Activated B cell treated with CpG ODN at 0.5 μM for 24 hours (primary cell): Measurements from ENCODE around the gene KCNJ10. TPM values are rescaled to one million over a fixed set of nuclear protein-coding genes. Genes with fewer than 3 reads are reported as not detected.
A peak's percentile ranks its signal among the peaks of the same experiment; 100 is the strongest.

Experiments used
- ATAC-seq: fragments of 200-7000 bp; cut with Tn5 transposase; one replicate; pipeline ENCODE4 v1.10.0; 2021; ENCODE audit warnings: low read depth, mild to moderate bottlenecking, moderate library complexity
- CTCF ChIA-PET: fragments of 350-600 bp; sonication (Branson Sonifier 250); formaldehyde crosslinking; loops from one replicate; lab custom pipeline; 2021; ENCODE audit warnings: antibody characterized with exemption; lab: Charles Lee
- POLR2A ChIA-PET: fragments of 350-600 bp; sonication (Branson Sonifier 250); formaldehyde crosslinking; loops from one replicate; lab custom pipeline; 2021; ENCODE audit warnings: antibody characterized with exemption; lab: Charles Lee
- DNase-seq: peaks from one replicate; pipeline ENCODE4 v3.0.0; 2022
- H3K27ac Mint-ChIP-seq: one replicate; pipeline ENCODE4 v1.8.0; 2020; ENCODE audit warnings: mixed read lengths
- H3K27me3 Mint-ChIP-seq: one replicate; pipeline ENCODE4 v1.8.0; 2021; ENCODE audit warnings: mixed read lengths
- H3K36me3 Mint-ChIP-seq: one replicate; pipeline ENCODE4 v1.8.0; 2021; ENCODE audit warnings: low read depth, mixed read lengths
- H3K4me1 Mint-ChIP-seq: one replicate; pipeline ENCODE4 v1.8.0; 2021; ENCODE audit warnings: mixed read lengths
- H3K4me3 Mint-ChIP-seq: one replicate; pipeline ENCODE4 v1.8.0; 2020; ENCODE audit warnings: mild to moderate bottlenecking, mixed read lengths
- H3K9me3 Mint-ChIP-seq: one replicate; pipeline ENCODE4 v1.8.0; 2020; ENCODE audit warnings: mixed read lengths
- CTCF ChIP-seq: fragments of 200-600 bp; IDR thresholded peaks from one replicate; pipeline ENCODE4 v1.8.0; 2022; ENCODE audit warnings: antibody characterized with exemption, mild to moderate bottlenecking
- intact Hi-C: fragments of 100-400 bp; cut with micrococcal nuclease; formaldehyde crosslinking; loops from one replicate; pipeline ENCODE4 v1.15.1; 2024
- total RNA-seq: library from RNA; stranded (reverse); gene quantifications from 2 replicates; pipeline ENCODE4 v1.2.3, GENCODE V29; 2022

Gene KCNJ10
- total RNA-seq, 1 donor from 2014 or later: not detected

DNA sequence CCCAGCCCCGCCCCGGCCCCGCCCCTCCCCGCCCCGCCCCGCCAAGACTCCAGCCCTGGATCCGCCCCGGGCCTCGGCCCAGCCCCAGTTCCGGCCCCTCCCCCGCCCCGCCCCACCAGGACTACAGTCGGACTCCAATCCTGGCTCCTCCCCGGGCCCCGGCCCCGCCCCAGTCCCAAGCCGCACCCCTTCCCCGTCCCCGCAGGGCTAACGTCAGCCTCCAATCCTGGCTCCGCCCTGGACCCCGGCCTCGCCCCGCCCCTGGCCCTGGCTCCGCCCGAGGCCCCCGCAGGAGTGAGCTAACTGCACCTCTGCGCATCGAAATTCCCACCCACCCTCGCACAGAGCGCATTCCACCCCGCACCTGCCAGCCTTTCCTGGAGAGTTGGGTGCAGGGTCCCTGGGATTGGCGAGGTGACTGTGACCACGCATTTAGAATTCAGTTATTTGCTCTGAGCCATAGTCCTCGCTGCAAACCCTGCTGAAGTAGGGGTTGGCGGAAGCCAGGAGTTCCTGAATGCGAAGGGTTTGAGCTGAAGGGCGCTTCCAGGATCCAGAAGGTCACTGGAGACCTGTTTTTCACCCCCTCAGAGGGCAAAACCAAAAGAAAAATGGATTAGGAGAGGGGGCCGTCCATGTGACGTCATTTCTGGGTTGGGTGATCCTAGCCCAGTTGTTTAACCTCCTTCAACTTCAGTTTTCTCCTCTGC is 29.0 kb upstream of the KCNJ10 start:
- intact Hi-C loops: loop anchor here (1.0 to 10.0 kb wide), 3 partner anchors 162 to 1296 kb away; no protein-coding TSS in a partner anchor
- H3K4me1 Mint-ChIP-seq: peaks cover 39% of the 10 kb centered on the region
- POLR2A ChIA-PET: interaction anchor here (0.8 to 2.0 kb wide), 9 partner anchors 10 to 186 kb away, joined by 3 to 11 read pairs (median 5); partner anchors contain the start of genes PEX19, PIGM and TAGLN2

DNA sequence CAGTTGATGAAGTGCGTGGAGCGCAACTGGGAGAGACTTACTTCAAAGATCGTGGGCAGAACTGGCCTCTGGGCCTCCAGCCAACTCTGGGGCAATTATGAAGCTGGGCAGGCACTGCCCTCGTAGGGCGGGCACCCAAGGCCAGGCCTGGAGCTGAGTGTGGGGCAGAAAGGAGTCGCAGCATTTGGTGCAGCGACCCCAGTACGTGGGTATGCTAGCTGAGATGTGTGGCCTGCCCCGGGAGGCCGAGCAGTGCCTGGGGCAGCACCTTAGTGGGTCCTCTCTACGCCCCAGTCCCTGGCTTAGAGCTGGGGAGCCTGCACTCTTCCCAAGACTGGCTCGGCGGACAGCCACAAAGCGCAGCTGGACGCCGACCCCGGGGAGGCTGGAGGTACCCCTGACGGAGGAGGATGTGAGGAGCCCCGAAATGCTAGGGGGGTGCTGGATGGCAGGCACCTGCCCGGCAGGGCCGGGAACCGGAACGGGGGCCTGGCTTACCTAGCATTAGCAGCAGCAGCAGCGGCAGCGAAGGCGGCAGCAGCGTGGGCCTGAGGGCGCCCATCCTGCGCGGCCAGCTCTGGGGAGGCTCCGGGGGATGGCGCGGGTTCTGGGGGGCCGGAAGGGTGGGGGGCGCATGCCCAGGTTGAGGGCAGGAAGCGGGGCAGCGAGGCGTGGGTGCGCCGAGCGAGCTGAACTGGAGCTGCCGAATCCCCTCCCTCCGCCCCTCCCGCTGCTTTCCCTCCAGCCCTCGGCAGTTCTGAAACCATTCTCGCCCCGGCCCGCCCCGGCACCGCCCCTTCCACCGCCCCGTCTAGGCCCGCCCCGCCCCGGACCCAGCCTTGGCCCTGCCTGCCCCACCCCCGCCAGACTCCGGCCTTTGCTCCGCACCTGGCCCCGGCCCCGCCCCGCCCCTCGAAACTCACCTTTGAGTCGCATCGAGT is 28.2 kb upstream of the KCNJ10 start, which contains the start of gene IGSF8:
Gene IGSF8 (minus strand): TSS at position 709 of the 941 bp plus-strand sequence. CDS start 147 bp downstream, at position 562.
- no peak for TF ChIP-seq CTCF
- peak; percentile 63 for ATAC-seq
- Mint-ChIP-seq H3K9me3 (no peaks in the 10 kb centered on the region), H3K27ac (peak within 1 kb of the TSS; percentile 87), H3K4me3 (peak within 1 kb of the TSS; percentile 88), H3K27me3 (no peaks in the 10 kb centered on the region), H3K4me1 (peaks cover 39% of the 10 kb centered on the region), H3K36me3 (peaks cover 19% of the 10 kb centered on the region)
- ChIA-PET POLR2A (interaction anchor here (0.9 to 2.0 kb wide), 10 partner anchors 10 to 248 kb away, joined by 3 to 11 read pairs (median 6); partner anchors contain the start of genes DCAF8, PEX19, PIGM and TAGLN2), CTCF (interaction anchor here (1.0 to 4.6 kb wide), 5 partner anchors 12 to 281 kb away, joined by 3 to 24 read pairs (median 17); no protein-coding TSS in a partner anchor)
- peak; percentile 89 for DNase-seq
- intact Hi-C loops: loop anchor here (5.0 to 10.0 kb wide), 2 partner anchors 176 to 1297 kb away; no protein-coding TSS in a partner anchor

More for the DNA sequence above, 29.0 kb upstream of the KCNJ10 start:
- CTCF ChIA-PET: interaction anchor here (1.2 to 4.6 kb wide), 4 partner anchors 13 to 278 kb away, joined by 6 to 24 read pairs (median 18); no protein-coding TSS in a partner anchor
- peak; percentile 98 for DNase-seq
- H3K27ac Mint-ChIP-seq: peak overlapping the region; percentile 85
- H3K4me3 Mint-ChIP-seq: peak overlapping the region; percentile 84
- H3K9me3 Mint-ChIP-seq: no peaks in the 10 kb centered on the region
- ATAC-seq: peak; percentile 90
- no peak for TF ChIP-seq CTCF
- H3K27me3 Mint-ChIP-seq: no peaks in the 10 kb centered on the region
- peaks cover 11% of the 10 kb centered on the region for H3K36me3 Mint-ChIP-seq

DNA sequence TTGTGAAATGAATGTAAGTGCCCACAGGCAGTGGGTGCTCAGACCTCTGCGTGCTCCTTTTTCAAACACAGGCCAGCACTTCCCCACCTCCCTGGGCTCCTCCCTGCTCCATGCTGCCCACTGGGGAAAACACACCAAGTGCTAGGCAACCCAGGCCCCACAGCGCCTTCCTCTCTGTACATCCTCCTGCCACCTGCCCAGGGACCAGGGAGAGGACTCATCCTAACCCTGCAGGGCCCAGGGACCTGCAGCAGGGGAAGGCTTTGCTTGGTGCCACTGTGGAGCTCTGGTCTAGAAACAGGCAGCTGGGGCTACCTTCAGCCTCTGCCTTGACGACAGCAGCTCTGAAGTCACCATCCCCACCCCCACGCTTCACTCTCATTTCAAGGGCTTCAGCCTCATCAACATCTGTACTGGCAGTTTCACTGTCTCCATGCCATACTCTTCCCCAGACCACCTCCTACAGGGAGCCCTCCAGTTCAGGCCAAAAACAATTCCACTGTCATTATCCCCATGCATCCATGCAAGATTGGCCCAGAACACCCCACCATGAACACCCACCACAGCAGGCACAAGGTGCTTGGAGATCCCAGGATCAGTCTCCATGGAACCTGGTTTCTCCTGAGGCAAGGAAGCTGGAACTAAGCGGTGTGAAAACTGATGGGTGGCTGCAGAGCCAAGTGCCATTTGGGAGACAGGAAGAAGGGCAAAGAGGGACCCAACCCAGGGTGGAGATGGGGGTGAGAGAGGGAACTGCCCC is 27.4 kb upstream of the KCNJ10 start:
- no peak for TF ChIP-seq CTCF
- peaks cover 39% of the 10 kb centered on the region for H3K4me1 Mint-ChIP-seq
- intact Hi-C loops: loop anchor here (5.0 to 10.0 kb wide), 2 partner anchors 175 to 1297 kb away; no protein-coding TSS in a partner anchor
- CTCF ChIA-PET: interaction anchor here (1.0 to 4.6 kb wide), 5 partner anchors 11 to 282 kb away, joined by 3 to 24 read pairs (median 17); no protein-coding TSS in a partner anchor
- no peak for ATAC-seq
- POLR2A ChIA-PET: interaction anchor here (1.1 to 2.0 kb wide), 4 partner anchors 11 to 249 kb away, joined by 4 to 11 read pairs (median 8); partner anchors contain the start of gene DCAF8
- H3K9me3 Mint-ChIP-seq: no peaks in the 10 kb centered on the region
- peaks cover 26% of the 10 kb centered on the region for H3K36me3 Mint-ChIP-seq
- no peaks in the 10 kb centered on the region for H3K27me3 Mint-ChIP-seq
- peak overlapping the region; percentile 87 for H3K27ac Mint-ChIP-seq
- no peak for DNase-seq
- peak overlapping the region; percentile 88 for H3K4me3 Mint-ChIP-seq

GRCh38 chr1:160096274-160097116 is 26.5 kb upstream of the KCNJ10 start:
- peaks cover 34% of the 10 kb centered on the region for H3K36me3 Mint-ChIP-seq
- POLR2A ChIA-PET: interaction anchor here (1.2 kb wide), 1 partner anchor 9 kb away, joined by 4 read pairs; no protein-coding TSS in a partner anchor

More at GRCh38 chr1:160096274-160097116, 26.5 kb upstream of the KCNJ10 start:
- H3K9me3 Mint-ChIP-seq: no peaks in the 10 kb centered on the region
- peak overlapping the region; percentile 88 for H3K4me3 Mint-ChIP-seq
- peak overlapping the region; percentile 87 for H3K27ac Mint-ChIP-seq
- H3K27me3 Mint-ChIP-seq: no peaks in the 10 kb centered on the region
- DNase-seq: no peak
- no peak for ATAC-seq
- CTCF ChIA-PET: interaction anchor here (1.0 to 4.6 kb wide), 5 partner anchors 10 to 283 kb away, joined by 3 to 24 read pairs (median 5); no protein-coding TSS in a partner anchor
- TF ChIP-seq CTCF: no peak
- intact Hi-C loops: loop anchor here (5.0 to 10.0 kb wide), 2 partner anchors 174 to 1298 kb away; no protein-coding TSS in a partner anchor
- H3K4me1 Mint-ChIP-seq: peaks cover 38% of the 10 kb centered on the region
